Keratinocyte (primary cell): ENCODE data around the gene ELAVL2. TPM values are rescaled to one million over a fixed set of nuclear protein-coding genes. Genes with fewer than 3 reads are reported as not detected.

Experiments
- DNase-seq: peaks from one replicate; pipeline ENCODE4 v3.0.0-alpha.2; 2011; ENCODE audit warnings: low read depth, missing footprints, low spot score
- FAIRE-seq: peaks from 2 replicates; lab custom pipeline; 2011; peaks lifted over from hg19 to GRCh38; lab: Jason Lieb, UNC
- H2AFZ ChIP-seq: 2 replicates; pipeline ENCODE4 v1.6.0; 2012; ENCODE audit warnings: low read length, control low read depth, inconsistent platforms; ENCODE audit not compliant: control insufficient read depth
- H3K27ac ChIP-seq: 2 replicates; pipeline ENCODE4 v1.5.1; 2011; ENCODE audit warnings: low read length; ENCODE audit not compliant: control insufficient read depth, insufficient read depth
- H3K27me3 ChIP-seq: 3 replicates; pipeline ENCODE4 v1.6.0; 2011; ENCODE audit warnings: low read length; ENCODE audit not compliant: control insufficient read depth, insufficient read depth; ENCODE audit errors: extremely low read depth
- H3K36me3 ChIP-seq, 2 experiments: 2 replicates in 1 of 2; 3 replicates in 1 of 2; pipeline ENCODE4 v1.5.1; 2011; ENCODE audit warnings: low read length in 2 of 2, mild to moderate bottlenecking in 1 of 2; ENCODE audit not compliant: control insufficient read depth in 2 of 2, insufficient read depth in 2 of 2; ENCODE audit errors: extremely low read depth in 1 of 2
- H3K4me1 ChIP-seq: 3 replicates; pipeline ENCODE4 v1.5.1; 2011; ENCODE audit warnings: low read length; ENCODE audit not compliant: control insufficient read depth, insufficient read depth; ENCODE audit errors: extremely low read depth
- H3K4me2 ChIP-seq: 3 replicates; pipeline ENCODE4 v1.6.0; 2011; ENCODE audit warnings: low read depth, low read length; ENCODE audit not compliant: control insufficient read depth, insufficient read depth; ENCODE audit errors: extremely low read depth
- H3K4me3 ChIP-seq, 3 experiments: fragments of 200-600 bp in 1 of 3; sonication (generic) in 1 of 3; 2 replicates in 2 of 3; 3 replicates in 1 of 3; pipeline ENCODE4 v1.5.1; 2011 to 2016; ENCODE audit warnings: low read length in 3 of 3, mild to moderate bottlenecking in 3 of 3, control low read depth in 2 of 3, inconsistent platforms in 1 of 3, low read depth in 1 of 3, mixed read lengths in 1 of 3, mixed run types in 1 of 3, moderate library complexity in 1 of 3; ENCODE audit not compliant: control insufficient read depth in 2 of 3, insufficient read depth in 2 of 3; ENCODE audit errors: extremely low read depth in 1 of 3
- H3K79me2 ChIP-seq: 2 replicates; pipeline ENCODE4 v1.6.0; 2012; ENCODE audit warnings: low read length; ENCODE audit not compliant: control insufficient read depth, insufficient read depth
- H3K9ac ChIP-seq: 3 replicates; pipeline ENCODE4 v1.6.0; 2011; ENCODE audit warnings: low read length; ENCODE audit not compliant: control insufficient read depth, insufficient read depth; ENCODE audit errors: extremely low read depth
- H3K9me1 ChIP-seq: 3 replicates; pipeline ENCODE4 v1.6.0; 2011; ENCODE audit warnings: low read length; ENCODE audit not compliant: control insufficient read depth, insufficient read depth; ENCODE audit errors: extremely low read depth
- H3K9me3 ChIP-seq: 2 replicates; pipeline ENCODE4 v1.5.1; 2012; ENCODE audit warnings: low read depth, low read length; ENCODE audit not compliant: control insufficient read depth
- H4K20me1 ChIP-seq: 3 replicates; pipeline ENCODE4 v1.6.0; 2011; ENCODE audit warnings: low read length; ENCODE audit not compliant: control insufficient read depth, insufficient read depth; ENCODE audit errors: extremely low read depth
- EZH2 ChIP-seq: IDR thresholded peaks from one replicate; pipeline ENCODE4 v1.6.1; 2012; ENCODE audit warnings: inconsistent platforms, mild to moderate bottlenecking, low read length, moderate library complexity
- dilution Hi-C: fragments of 300-500 bp; cut with MboI; formaldehyde crosslinking; loops from one replicate; pipeline ENCODE4 v1.7.0; 2020; ENCODE audit warnings: low sequenced_read_pairs; ENCODE audit not compliant: extremely low pct_ligation_motif_present
- polyA plus RNA-seq, 5 experiments: library from polyadenylated mRNA; depleted of rRNA in 3 of 5; stranded (reverse) in 3 of 5; stranded (forward) in 1 of 5; unstranded in 1 of 5; fragments of >200 nt; gene quantifications; 1 replicate in 1 of 5; 2 replicates in 3 of 5; 3 replicates in 1 of 5; pipeline versions ENCODE4 v1.2.1 to v1.2.3, GENCODE V29; 2011 to 2012; ENCODE audit warnings: missing spikeins in 2 of 5, low read depth in 1 of 5, low replicate concordance in 1 of 5
- TF ChIP-seq, protein P1 (sequence below), 3 experiments: IDR thresholded peaks in 1 of 3; conservative IDR thresholded peaks in 1 of 3; optimal IDR thresholded peaks in 1 of 3; 2 replicates in 2 of 3; 3 replicates in 1 of 3; pipeline versions ENCODE3 to v1.5.1; 2011; ENCODE audit warnings: low read length in 3 of 3, mild to moderate bottlenecking in 3 of 3, moderate library complexity in 2 of 3, control low read depth in 1 of 3, inconsistent platforms in 1 of 3; ENCODE audit not compliant: insufficient read depth in 2 of 3; ENCODE audit errors: extremely low read depth in 1 of 3

Gene ELAVL2
- polyA plus RNA-seq, 1 donor (not counting 4 experiments of a cell fraction or from before 2014, with no cell fraction given): 4.3 TPM

DNA sequence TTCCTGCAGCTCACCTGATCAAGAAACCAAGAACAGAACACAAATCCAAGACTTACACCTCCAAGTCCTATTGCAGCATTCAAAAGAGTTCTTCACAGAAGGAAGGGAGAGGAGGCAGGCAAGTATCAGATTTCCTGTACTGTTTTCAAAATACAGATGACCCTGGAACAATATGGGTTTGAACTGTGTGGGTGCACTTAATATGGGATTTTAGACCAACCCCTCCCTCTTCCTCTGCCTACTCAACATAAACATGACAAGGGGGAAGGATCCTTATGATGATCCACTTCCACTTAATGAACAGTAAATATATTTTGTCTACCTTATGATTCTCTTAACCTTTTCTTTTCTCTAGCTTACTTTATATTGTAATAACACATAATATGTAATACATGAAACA, 104.6 kb downstream of the ELAVL2 start:
- Histone ChIP-seq H3K9me1 (no peaks in the 10 kb centered on the region), H3K4me1 (no peaks in the 10 kb centered on the region), H2AFZ (no peak overlapping the region), H3K79me2 (no peaks in the 10 kb centered on the region), H4K20me1 (no peaks in the 10 kb centered on the region), H3K9me3 (no peaks in the 10 kb centered on the region), H3K36me3 (no peaks in the 10 kb centered on the region), H3K4me3 (no peak overlapping the region), H3K27ac (no peak overlapping the region), H3K27me3 (no peaks in the 10 kb centered on the region), H3K9ac (no peak overlapping the region), H3K4me2 (no peak overlapping the region)
- dilution Hi-C loops: no loop called here
- DNase-seq (no peak), FAIRE-seq (no peak)
- TF ChIP-seq EZH2: no peak
- TF ChIP-seq, protein P1, sequence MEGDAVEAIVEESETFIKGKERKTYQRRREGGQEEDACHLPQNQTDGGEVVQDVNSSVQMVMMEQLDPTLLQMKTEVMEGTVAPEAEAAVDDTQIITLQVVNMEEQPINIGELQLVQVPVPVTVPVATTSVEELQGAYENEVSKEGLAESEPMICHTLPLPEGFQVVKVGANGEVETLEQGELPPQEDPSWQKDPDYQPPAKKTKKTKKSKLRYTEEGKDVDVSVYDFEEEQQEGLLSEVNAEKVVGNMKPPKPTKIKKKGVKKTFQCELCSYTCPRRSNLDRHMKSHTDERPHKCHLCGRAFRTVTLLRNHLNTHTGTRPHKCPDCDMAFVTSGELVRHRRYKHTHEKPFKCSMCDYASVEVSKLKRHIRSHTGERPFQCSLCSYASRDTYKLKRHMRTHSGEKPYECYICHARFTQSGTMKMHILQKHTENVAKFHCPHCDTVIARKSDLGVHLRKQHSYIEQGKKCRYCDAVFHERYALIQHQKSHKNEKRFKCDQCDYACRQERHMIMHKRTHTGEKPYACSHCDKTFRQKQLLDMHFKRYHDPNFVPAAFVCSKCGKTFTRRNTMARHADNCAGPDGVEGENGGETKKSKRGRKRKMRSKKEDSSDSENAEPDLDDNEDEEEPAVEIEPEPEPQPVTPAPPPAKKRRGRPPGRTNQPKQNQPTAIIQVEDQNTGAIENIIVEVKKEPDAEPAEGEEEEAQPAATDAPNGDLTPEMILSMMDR (optimal IDR thresholded peaks at IDR 0.05 in 1 of 3, IDR thresholded peaks at IDR 0.05 in 1 of 3, conservative IDR thresholded peaks at IDR 0.05 in 1 of 3; ENCODE audit: extremely low read depth in 1 of 3, insufficient read depth in 2 of 3, low read length in 3 of 3): no peak

DNA sequence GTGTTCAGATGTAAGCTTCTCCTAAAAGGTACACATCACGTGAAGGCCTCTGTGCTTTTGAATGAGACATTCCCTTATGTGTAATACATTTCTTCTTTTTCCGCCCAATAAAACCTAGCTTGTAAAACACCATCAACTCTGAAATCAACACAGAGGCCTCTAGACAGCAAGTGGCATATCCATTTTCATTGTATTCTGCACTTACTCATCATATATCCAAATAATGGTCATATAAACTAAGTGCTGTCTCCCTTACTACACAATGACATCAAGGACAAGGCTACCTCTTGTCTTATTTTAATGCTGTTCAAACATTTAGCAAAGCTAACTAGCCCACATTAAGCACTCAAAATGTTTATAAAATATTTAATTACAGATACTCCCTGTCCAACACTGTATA, 108.5 kb downstream of the ELAVL2 start:
- TF ChIP-seq, protein P1 (optimal IDR thresholded peaks at IDR 0.05 in 1 of 3, IDR thresholded peaks at IDR 0.05 in 1 of 3, conservative IDR thresholded peaks at IDR 0.05 in 1 of 3; ENCODE audit: extremely low read depth in 1 of 3, insufficient read depth in 2 of 3, low read length in 3 of 3): no peak
- TF ChIP-seq EZH2: no peak
- Histone ChIP-seq H2AFZ (no peak overlapping the region), H3K9me1 (no peaks in the 10 kb centered on the region), H3K79me2 (no peaks in the 10 kb centered on the region), H3K27ac (no peak overlapping the region), H3K4me2 (no peak overlapping the region), H3K9ac (no peak overlapping the region), H4K20me1 (no peaks in the 10 kb centered on the region), H3K36me3 (no peaks in the 10 kb centered on the region), H3K4me3 (no peak overlapping the region), H3K27me3 (no peaks in the 10 kb centered on the region), H3K9me3 (no peaks in the 10 kb centered on the region), H3K4me1 (no peaks in the 10 kb centered on the region)
- no peak for DNase-seq
- dilution Hi-C loops: no loop called here
- no peak for FAIRE-seq
